GM21367 (cell line): ENCODE results near the gene PARP8.
A peak's percentile ranks its signal among the peaks of the same experiment; 100 is the strongest.

Experiments used
- ATAC-seq: cut with Tn5 transposase; IDR thresholded peaks from one replicate; pipeline ENCODE4 v1.9.1; 2021; ENCODE audit not compliant: unreplicated experiment

PARP8 gene

DNA sequence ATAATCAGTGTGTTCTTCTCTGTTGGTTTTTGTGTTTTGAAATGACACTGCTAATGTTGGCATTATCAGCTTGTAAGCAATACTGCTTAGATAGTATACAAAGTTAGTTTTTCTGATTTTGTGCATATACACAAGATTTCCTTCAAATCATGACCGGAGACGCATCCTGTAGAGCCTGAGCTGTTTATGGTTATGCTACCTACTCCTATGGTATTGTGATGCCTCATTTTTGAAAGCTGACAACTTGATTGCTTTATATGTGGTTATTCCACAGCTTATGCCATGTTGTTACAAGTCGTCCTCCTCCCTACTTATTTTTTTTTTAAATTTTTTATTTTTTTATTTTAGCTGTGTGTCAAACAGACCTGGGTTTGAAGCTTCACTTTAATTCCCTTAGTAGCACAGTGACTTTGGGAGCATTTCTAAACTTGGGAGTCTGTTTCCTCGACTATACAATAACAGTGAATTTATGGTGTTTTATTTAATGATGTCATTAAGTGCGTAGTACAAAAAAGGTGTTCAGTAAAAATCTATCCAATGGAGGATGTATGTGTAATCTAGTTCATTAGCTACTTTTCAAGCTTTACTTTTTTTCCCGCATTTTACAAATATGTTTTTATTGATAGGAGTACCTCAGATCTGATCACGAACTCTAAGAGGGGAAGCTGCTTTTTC, 59.5 kb downstream of the PARP8 start:
- ATAC-seq: no peak

DNA sequence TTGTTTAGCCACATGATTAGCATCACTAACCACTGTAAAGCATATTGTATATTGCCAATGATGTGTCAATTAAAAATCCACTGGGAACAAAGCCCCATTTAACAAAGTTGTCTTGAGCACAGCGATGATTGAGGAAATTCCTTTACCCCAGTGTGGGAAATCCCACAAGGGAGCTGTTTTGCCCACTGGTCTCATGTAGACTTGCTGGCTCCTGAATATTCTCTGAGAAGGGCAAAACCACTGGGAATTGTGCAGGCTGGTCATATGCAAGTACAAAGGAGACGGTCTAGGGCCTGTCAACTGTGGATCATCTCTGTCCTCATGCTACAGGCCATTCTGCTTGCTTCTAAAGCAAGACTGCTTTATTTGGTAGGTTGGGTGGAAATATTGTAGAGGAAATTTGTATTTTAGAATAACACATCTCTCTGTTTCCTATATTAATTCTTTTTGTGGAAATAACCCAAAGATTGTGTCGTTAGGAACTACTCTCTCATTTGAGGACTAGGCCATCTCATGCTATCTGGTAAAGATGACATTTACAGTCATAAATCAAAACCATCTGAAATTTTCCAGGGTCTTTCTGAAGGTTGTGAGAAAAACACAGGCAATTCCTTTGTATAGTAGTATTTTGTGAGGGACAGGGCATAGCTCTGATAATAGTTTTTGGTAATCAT, 60.2 kb downstream of the PARP8 start:
- ATAC-seq: no peak

- no peak for ATAC-seq
These were observed 60.7 kb downstream of the PARP8 start for GRCh38 chr5:50727149-50727496.

DNA sequence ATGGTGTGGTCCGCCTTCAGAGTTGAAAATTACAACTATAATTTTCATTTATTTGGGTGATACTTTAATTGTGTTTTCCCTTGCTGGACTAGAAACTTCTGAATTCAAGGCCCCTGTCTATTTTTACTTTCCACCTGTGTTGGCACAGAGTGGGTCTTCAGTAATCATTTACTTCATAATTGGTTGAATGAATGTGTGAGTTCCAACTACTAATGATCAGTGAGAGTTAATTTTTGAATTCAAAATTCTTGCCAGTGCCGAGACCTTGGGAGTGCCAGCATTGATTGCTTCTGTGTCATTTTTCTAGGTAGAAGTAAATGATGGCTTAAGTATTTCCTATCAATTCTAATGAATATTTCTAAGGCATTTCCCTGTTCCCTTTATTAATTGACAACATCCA, 61.4 kb downstream of the PARP8 start:
- ATAC-seq: no peak

DNA sequence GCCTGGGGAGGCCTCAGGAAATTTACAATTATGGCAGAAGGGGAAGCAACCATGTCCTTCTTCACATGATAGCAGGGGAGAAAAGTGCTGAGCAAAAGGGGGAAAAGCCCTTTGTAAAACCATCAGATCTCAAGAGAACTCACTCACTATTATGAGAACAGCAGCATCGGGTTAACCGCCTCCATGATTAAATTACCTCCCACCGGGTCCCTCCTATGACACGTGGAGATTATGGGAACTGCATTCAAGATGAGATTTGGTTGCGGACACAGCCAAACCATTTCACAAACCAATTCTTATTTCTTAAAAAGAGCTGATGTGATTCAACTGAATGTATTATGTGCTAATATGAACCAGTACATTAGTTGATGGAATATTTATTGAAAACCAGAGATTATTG, 63.9 kb downstream of the PARP8 start:
- ATAC-seq: no peak

GRCh38 chr5:50730841-50731240, 64.4 kb downstream of the PARP8 start:
- no peak for ATAC-seq

DNA sequence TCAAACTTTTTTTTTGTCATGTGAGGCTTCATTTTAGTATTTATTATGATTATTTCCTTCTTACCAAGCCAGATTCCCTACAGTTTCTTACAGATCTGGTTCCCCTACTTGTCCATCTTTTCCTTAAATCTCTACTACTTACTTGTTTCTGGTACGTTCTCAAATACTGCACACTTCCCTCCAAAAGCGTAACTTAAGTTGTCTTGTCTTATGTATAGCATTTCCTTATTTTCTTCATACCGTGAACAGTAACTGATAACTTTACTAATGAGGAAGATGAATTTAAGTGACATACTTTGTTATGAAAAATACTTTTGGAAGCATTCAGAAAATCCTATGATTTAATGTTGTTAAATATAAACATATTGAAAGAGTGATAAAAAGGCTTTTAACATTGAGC, 67.3 kb downstream of the PARP8 start:
- ATAC-seq: no peak

DNA sequence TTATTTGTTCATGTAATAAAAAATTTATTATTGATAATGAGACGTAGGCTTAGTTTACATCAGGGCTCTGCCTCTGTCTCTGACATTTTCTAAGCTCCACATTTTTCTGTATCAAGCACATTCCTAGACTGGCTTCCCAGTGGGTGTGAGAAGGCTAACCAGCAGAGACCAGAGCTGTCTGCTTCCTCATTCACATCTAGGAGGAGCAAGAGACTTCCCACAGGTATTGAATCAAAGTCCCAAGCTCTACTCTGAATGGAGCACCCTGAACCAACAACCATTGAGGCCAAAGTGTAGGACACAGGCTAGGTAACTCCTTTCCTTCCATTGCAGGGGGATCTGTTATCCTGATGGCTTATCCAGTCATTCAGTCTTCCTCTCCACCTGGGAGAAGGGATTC, 72.4 kb downstream of the PARP8 start:
- no peak for ATAC-seq

DNA sequence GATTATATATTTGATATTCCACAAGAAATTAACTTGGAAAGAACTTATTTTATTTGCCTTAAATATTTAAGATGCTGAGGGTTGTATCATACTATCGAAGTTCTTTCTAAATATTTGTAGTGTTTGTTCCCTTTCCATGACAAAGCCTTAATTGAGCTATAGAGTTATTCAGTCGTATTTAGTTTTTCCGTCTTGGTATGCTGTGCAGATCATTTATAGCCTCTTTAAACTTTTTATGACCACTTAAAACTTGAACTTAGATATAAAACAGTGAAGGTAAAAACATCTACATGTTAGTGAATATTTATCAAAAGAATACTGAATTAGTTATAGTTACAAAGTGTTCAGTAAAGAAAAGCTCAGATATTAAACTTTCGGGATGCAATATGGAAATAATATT, 74.4 kb downstream of the PARP8 start:
- no peak for ATAC-seq

- no peak for ATAC-seq
These were observed 78.3 kb downstream of the PARP8 start for GRCh38 chr5:50744776-50745175.

DNA sequence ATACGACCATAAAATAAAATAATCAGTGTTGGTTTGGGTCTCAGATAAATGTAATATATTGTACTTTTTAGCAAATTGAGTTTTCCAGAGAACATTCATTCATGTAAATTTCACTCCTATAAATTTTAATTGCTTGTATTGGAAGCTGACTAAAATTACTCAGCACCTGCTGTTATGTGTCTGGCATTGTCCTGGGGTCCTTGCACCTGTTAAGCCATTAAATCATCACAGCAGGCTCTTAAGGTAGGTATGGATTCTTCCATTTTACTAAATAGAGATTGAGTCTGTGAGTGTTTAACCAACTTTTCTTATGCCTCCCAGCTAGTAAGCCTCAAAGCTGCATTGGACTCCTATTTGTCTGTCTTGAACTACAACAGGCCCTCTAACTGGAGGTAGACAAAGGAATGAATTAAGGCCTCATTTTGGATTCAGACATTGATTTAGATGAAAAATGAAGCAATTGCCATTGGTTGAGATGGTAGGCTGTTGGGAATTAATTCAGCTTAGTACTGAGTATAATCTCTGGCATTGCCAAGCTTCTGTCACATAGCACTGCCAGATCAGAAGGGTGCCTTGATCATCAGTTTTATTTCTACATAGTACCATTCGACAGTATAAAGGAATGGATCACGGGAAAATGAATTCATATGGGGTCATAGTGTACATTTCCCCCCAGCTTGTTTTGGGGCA, 78.9 kb downstream of the PARP8 start:
- no peak for ATAC-seq

DNA sequence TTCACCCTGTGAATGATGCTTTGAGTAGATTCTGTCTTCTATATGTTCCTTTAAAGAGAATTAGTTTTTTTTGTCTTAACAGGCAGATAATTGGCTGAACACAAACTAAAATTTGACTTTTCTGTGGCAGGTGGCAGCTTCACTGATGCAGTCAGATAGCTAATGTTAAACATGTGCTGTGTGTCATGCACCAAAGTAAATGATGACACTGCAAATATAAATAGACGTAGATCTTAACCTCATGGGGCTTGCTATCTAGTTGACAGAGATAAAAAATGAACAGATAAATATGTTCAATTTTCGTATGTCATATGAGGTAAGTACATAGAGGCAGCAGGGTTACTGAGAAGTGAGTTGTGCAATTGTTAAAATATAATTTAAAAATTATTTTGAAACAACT, 82.7 kb downstream of the PARP8 start:
- no peak for ATAC-seq

- ATAC-seq: no peak
These were observed 83.4 kb downstream of the PARP8 start for GRCh38 chr5:50749873-50750272.

- peak; percentile 93 for ATAC-seq
These were observed 84.7 kb downstream of the PARP8 start for GRCh38 chr5:50751064-50751657.

DNA sequence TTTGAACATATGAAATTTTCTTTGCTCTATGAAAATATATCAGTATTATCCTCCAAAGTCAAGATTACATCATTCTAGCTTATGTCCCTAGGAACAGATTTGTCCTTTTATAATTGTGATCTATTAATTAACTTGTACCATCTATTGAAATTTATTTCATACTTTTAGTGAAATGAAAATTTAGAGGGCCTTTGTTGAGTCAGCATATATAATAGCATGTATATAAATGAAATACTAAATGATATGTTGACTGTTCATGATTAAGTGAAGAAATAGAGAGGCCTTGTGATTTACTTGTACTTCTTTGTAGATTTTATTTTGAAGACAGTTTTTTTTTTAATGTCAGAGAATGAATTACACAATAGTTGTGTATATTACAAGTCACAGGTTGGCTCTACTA, 86.4 kb downstream of the PARP8 start:
- ATAC-seq: no peak

GRCh38 chr5:50759526-50760270, 93.3 kb downstream of the PARP8 start:
- no peak for ATAC-seq

DNA sequence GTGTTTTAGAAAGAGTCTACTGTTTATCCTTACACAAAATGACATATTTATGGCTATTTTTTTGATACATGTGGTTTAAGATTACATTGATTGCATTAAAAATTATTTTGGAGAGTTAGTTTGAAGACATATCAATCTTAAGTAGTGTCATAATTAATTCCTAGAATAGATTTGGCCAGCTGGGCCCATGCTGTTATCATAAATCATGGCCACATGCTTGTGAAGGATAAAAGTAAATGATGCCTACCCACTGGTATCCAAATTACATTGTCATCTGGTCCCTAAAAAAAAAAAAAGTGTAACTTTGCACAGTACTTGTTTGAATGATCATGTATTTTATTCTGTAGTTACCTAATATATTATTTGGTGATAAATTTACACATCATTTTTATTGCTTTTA, 96.9 kb downstream of the PARP8 start:
- no peak for ATAC-seq

DNA sequence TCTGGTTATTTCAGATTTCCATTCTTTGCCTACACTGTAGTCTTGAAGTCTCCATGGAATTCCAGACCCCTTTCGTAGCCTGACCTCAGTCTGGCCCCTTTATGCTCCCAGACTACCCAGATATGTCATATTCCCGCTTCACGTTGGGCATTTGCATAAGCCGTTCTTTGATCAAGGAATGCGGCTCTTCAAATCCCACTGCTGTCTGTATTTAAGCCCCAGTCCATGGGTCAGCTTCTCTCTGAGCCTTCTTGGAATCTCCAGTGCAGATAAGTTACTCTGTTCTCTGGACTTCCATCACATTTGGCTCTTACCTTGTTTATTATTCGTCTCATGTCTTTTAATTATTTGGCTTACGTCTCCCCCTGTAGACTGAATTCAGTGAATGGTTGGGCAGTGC, 97.4 kb downstream of the PARP8 start:
- no peak for ATAC-seq

DNA sequence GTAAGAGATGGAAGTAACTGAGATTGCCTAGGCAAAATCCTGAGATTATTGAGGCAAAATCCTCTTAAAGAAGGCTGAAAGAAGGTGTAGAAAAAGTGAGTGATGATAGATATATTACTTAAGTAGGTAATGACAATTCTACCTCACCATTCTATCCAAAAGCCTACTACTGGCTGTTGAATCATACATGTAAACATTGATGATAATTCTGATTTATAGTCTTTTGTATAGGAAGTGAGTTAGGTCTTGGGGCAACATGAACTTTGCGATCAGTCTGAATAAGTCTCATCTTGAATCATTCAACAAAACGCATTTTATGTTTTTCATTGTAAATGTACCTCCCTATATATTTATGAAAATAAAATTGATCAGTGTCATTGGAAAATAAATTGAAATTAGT, 99.6 kb downstream of the PARP8 start:
- ATAC-seq: no peak

DNA sequence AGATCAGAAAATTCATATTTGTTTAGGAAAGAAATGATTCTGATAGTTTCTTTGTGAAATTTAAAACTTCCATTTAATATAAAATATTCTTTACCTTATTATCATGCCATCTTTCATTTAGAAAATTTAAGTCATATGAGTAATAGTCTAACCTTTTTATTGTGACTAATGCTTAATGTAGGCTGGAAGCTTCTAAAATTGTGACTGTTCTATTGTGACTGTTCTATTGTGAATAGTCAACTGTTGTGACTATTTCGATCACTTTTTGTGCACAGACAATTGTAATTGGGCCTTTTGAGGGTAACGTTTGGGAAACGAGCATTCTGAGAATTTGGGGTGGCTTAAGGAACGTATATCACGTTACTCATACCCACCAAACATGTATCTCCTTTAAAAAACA, 100.0 kb downstream of the PARP8 start:
- no peak for ATAC-seq

GRCh38 chr5:50766967-50767366, 100.5 kb downstream of the PARP8 start:
- ATAC-seq: no peak
